Measurements from ENCODE around the gene ZBTB42. TPM values are rescaled to one million over a fixed set of nuclear protein-coding genes. Genes with fewer than 3 reads are reported as not detected.
"Not testable (repeated sequence)": the region's sequence is repeated elsewhere in the genome, so short reads cannot be mapped to it uniquely, and the experiment has no call there.

ZBTB42 gene
- total RNA-seq, 2 experiments from 2014 or later = 1.3 TPM

DNA sequence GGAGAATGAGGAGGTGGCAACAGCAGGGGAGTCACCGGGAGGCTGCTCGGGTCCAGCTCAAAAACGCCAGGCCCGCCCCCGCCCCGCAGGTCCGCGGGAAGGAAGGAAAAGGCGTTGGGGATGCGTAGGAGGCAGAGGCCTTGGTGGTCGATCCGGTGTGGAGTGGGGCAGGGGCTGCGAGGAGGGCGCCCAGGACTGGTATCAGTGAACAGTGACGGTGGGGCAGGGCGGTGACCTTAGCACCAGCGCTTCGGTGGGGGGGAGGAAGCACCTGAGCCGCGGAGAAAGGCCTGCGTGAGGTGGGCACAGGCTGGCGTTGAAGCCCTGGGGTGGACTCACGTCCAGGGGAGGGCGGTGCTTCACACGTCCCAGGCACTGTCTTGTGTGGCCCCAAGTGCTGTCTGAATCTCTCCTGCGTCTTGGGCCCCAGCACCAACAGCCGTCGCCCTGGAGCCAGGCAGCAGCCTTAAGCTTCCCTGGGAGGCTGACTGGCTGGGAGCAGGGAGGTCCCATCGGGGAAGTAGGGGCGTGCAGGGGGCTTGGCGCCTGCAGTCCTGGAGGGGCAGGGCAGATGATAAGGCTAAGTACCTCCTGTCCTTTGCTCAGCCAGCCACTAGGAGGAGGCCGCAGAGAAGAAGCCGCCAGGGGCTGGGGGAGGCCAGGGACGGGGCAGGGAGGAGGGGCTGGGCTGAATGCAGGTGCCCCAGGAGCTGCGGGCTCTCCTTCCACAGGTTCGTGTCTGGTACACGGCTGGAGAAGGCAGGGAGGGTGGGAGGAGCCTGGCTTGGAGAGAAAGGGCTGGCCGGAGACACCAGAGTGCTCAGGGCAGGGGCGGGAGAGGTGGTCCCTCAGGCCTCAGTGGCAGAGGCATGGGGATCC, 26.5 kb downstream of the ZBTB42 start:
- Mint-ChIP-seq H3K4me1 (ENCODE audit: low read depth) (peaks cover 16% of the 10 kb centered on the region), H3K27ac (no peak overlapping the region), H3K4me3 (peak overlapping the region; percentile 64), H3K36me3 (ENCODE audit: low read depth) (no peaks in the 10 kb centered on the region), H3K9me3 (peaks cover 6% of the 10 kb centered on the region), H3K27me3 (peaks cover 13% of the 10 kb centered on the region)
- ChIA-PET POLR2A (interaction anchor here (1.1 kb wide), 1 partner anchor 33 kb away, joined by 3 read pairs; no protein-coding TSS in a partner anchor), CTCF (interaction anchor here (1.0 to 3.5 kb wide), 8 partner anchors 14 to 76 kb away, joined by 3 to 79 read pairs (median 6); partner anchors contain the start of gene SIVA1)
- intact Hi-C loops (cut with micrococcal nuclease) = no loop called here
- peak; percentile 79 for ATAC-seq
- TF ChIP-seq, protein P1, sequence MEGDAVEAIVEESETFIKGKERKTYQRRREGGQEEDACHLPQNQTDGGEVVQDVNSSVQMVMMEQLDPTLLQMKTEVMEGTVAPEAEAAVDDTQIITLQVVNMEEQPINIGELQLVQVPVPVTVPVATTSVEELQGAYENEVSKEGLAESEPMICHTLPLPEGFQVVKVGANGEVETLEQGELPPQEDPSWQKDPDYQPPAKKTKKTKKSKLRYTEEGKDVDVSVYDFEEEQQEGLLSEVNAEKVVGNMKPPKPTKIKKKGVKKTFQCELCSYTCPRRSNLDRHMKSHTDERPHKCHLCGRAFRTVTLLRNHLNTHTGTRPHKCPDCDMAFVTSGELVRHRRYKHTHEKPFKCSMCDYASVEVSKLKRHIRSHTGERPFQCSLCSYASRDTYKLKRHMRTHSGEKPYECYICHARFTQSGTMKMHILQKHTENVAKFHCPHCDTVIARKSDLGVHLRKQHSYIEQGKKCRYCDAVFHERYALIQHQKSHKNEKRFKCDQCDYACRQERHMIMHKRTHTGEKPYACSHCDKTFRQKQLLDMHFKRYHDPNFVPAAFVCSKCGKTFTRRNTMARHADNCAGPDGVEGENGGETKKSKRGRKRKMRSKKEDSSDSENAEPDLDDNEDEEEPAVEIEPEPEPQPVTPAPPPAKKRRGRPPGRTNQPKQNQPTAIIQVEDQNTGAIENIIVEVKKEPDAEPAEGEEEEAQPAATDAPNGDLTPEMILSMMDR (IDR thresholded peaks at IDR 0.05) = peak; percentile 63
- peak; percentile 70 for DNase-seq

DNA sequence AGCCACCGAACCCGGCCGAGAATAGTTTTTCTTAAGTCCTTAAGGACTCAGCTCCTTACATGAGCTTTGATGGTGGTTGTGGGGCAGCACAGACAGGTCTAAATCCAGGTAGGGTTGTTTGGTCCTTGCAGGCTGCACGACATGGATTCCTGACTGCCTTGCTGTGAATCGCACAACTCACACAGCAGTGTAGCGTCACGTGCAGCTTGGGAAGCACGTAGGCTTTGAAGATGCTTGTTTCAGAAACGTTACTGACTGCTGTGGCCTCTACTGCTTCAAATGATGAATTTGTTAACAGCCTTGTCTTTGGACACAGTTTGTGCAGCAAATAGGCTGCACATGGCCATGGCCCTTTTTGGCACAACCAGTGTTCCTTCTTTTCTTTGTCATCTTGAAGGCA, 29.9 kb downstream of the ZBTB42 start:
- peaks cover 10% of the 10 kb centered on the region for H3K4me1 Mint-ChIP-seq (ENCODE audit: low read depth)
- H3K9me3 Mint-ChIP-seq = no peaks in the 10 kb centered on the region
- H3K27ac Mint-ChIP-seq = no peak overlapping the region
- TF ChIP-seq, protein P1 (IDR thresholded peaks at IDR 0.05) = no peak
- H3K4me3 Mint-ChIP-seq = no peak overlapping the region
- peaks cover 5% of the 10 kb centered on the region for H3K27me3 Mint-ChIP-seq
- intact Hi-C loops (cut with micrococcal nuclease) = no loop called here
- POLR2A ChIA-PET = no interaction called here
- DNase-seq = no peak
- no peaks in the 10 kb centered on the region for H3K36me3 Mint-ChIP-seq (ENCODE audit: low read depth)
- no peak for ATAC-seq
- CTCF ChIA-PET = interaction anchor here (0.8 to 0.9 kb wide), 2 partner anchors 15 to 80 kb away, joined by 3 to 4 read pairs; no protein-coding TSS in a partner anchor

DNA sequence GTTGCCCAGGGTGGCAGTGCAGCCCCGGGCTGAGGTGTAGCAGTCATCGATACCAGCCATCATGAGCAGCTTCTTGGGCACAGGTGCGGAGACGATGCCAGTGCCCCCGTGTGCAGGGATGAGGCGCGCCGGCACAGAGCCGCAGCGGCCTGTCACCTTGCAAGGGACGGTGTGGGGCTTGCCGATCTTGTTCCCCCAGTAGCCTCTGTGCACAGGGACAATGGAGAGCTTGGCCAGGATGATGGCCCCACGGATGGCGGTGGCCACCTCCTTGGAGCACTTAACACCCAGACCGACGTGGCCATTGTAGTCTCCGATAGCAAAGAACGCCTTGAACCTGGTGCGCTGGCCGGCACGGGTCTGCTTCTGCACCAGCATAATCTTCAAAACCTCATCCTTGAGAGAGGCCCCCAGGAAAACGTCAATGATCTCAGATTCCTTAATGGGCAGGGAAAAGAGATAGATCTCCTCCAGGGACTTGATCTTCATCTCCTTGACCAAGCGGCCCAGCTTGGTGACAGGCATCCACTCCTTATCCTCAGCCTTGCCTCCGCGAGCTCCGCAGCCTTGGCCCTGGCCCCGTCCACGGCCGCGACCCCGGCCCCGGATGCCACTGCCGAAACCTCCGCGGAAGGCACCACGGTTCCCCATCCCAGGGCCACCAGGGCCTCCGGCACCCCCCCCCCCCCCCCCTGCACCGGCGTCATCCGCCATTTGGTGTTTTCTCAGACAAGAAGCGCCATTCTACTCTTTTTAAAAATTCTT, 35.5 kb downstream of the ZBTB42 start:
- H3K4me1 Mint-ChIP-seq (ENCODE audit: low read depth); DNase-seq; H3K27ac Mint-ChIP-seq; H3K27me3 Mint-ChIP-seq; H3K9me3 Mint-ChIP-seq; H3K36me3 Mint-ChIP-seq (ENCODE audit: low read depth); ATAC-seq; CTCF ChIA-PET; intact Hi-C loops (cut with micrococcal nuclease); H3K4me3 Mint-ChIP-seq; POLR2A ChIA-PET: not testable (repeated sequence)

DNA sequence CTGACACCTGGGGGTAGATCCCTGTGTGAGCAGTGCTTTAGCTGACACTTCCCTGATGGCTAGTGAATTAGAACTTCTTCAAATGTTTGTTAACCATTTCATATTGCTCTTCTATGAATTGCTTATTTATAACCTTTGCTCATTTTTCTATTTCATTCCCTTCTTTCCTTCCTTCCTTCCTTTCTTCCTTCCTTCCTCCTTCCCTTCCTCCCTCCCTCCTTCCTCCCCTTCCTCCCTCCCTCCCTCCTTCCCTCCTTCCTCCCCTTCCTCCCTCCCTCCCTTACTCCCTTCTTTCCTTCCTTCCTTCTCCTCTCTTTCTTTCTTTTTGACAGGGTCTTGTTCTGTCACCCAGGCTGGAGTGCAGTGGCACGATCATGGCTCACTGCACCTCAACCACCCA, 40.8 kb downstream of the ZBTB42 start:
- Mint-ChIP-seq H3K9me3 (no peaks in the 10 kb centered on the region), H3K27ac (no peak overlapping the region), H3K4me3 (no peak overlapping the region), H3K27me3 (peaks cover 41% of the 10 kb centered on the region), H3K36me3 (ENCODE audit: low read depth) (no peaks in the 10 kb centered on the region), H3K4me1 (ENCODE audit: low read depth) (peaks cover 4% of the 10 kb centered on the region)
- DNase-seq (no peak), ATAC-seq (no peak)
- POLR2A ChIA-PET = no interaction called here
- CTCF ChIA-PET = interaction anchor here (1.2 kb wide), 1 partner anchor 73 kb away, joined by 4 read pairs; no protein-coding TSS in a partner anchor
- intact Hi-C loops (cut with micrococcal nuclease) = no loop called here
- TF ChIP-seq, protein P1 (IDR thresholded peaks at IDR 0.05) = no peak

DNA sequence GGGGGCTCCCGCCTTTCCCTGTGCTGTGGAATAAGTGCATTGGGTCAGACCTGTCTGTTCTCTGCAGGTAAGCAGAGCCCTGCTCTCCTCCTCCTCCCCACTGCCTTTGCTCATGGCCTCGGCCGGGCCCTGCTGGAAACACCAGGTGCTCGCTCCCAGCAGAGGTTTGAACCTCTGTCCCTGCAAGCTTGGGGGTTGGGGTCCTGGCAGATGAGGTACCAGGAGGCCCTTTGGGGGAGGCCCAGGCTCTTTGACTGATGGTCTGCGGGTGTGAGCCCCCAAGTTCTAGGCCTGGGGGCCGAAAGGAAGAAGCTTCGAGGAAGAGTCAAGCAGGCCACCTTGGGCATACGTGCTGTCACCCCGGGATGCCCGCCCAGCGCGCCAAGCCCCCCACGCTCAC, 42.1 kb downstream of the ZBTB42 start:
- intact Hi-C loops (cut with micrococcal nuclease) = no loop called here
- DNase-seq = no peak
- peaks cover 43% of the 10 kb centered on the region for H3K27me3 Mint-ChIP-seq
- TF ChIP-seq, protein P1 (IDR thresholded peaks at IDR 0.05) = no peak
- no peaks in the 10 kb centered on the region for H3K9me3 Mint-ChIP-seq
- ATAC-seq = no peak
- no peak overlapping the region for H3K4me3 Mint-ChIP-seq
- H3K36me3 Mint-ChIP-seq (ENCODE audit: low read depth) = no peaks in the 10 kb centered on the region
- peaks cover 4% of the 10 kb centered on the region for H3K4me1 Mint-ChIP-seq (ENCODE audit: low read depth)
- no peak overlapping the region for H3K27ac Mint-ChIP-seq
- ChIA-PET POLR2A (interaction anchor here (0.6 kb wide), 1 partner anchor 60 kb away, joined by 3 read pairs; no protein-coding TSS in a partner anchor), CTCF (interaction anchor here (0.9 to 1.2 kb wide), 2 partner anchors 17 to 75 kb away, joined by 4 to 6 read pairs; no protein-coding TSS in a partner anchor)

Data from activated CD8-positive, alpha-beta T cell treated with anti-CD3 and anti-CD28 coated beads for 36 hours (primary cell).